Measurements from ENCODE around the gene TRIP11. TPM values are rescaled to one million over a fixed set of nuclear protein-coding genes. Genes with fewer than 3 reads are reported as not detected.
A peak's percentile ranks its signal among the peaks of the same experiment; 100 is the strongest.

TRIP11 gene
- total RNA-seq = 10 to 100 TPM; 39.0 to 40.8 TPM
- polyA plus RNA-seq (2013, experiment 1 of 2) = 16.8 TPM
- 20.9 TPM for polyA plus RNA-seq (2013, experiment 2 of 2)
- long read RNA-seq, experiment 1, full-length matches to known transcripts = 2 of 7 reads
- long read RNA-seq, experiment 1, partial matches to known transcripts = 3 of 7 reads
- long read RNA-seq, experiment 1, other reads (novel, unspliced or antisense) = 2 of 7 reads
- long read RNA-seq, experiment 2, full-length matches to known transcripts = 2 of 17 reads
- long read RNA-seq, experiment 2, partial matches to known transcripts = 8 of 17 reads
- long read RNA-seq, experiment 2, other reads (novel, unspliced or antisense) = 7 of 17 reads
- long read RNA-seq, experiment 3, full-length matches to known transcripts = 2 of 153 reads
- long read RNA-seq, experiment 3, partial matches to known transcripts = 138 of 153 reads
- long read RNA-seq, experiment 3, other reads (novel, unspliced or antisense) = 13 of 153 reads
- long read RNA-seq, experiment 4, partial matches to known transcripts = 4 of 9 reads
- long read RNA-seq, experiment 4, other reads (novel, unspliced or antisense) = 3 of 9 reads

GRCh38 chr14:92039719-92040430 lies at the start of gene TRIP11:
TSS of gene TRIP11 (minus strand) at chr14:92040059. CDS start at chr14:92039685, 374 bp downstream.
- H3K4me1 ChIP-seq (ENCODE audit: control insufficient read depth, insufficient read depth, low read length) = no peaks in the 10 kb centered on the region
- H3K9me3 ChIP-seq (ENCODE audit: control insufficient read depth, low read length) = no peaks in the 10 kb centered on the region
- Mint-ChIP-seq H3K4me3 (peak within 1 kb of the TSS; percentile 97), H3K4me1 (peaks cover 24% of the 10 kb centered on the region), H3K36me3 (ENCODE audit: low read depth) (peaks cover 9% of the 10 kb centered on the region), H3K9me3 (no peaks in the 10 kb centered on the region), H3K27ac (peak within 1 kb of the TSS; percentile 100), H3K27me3 (ENCODE audit: insufficient read depth) (no peaks in the 10 kb centered on the region)
- TF ChIP-seq CTCF (conservative IDR thresholded peaks at IDR 0.05) = no peak
- peaks cover 5% of the 10 kb centered on the region for H3K36me3 ChIP-seq (ENCODE audit: control insufficient read depth, insufficient read depth, low read length)
- H3K27ac ChIP-seq (ENCODE audit: low read depth, low read length) = peak within 1 kb of the TSS; percentile 98
- H3K9ac ChIP-seq (ENCODE audit: extremely low read depth, low read length, poor library complexity, severe bottlenecking) = peak within 1 kb of the TSS; percentile 100
- 0% methylated on average over 35 to 57 of the region's 57 CpGs for WGBS, 2 experiments (ENCODE audit: insufficient coverage in 1 of 2, insufficient read length in 1 of 2)
- peak within 1 kb of the TSS; percentile 97 for H3K4me3 ChIP-seq (ENCODE audit: low read length)
- H3K27me3 ChIP-seq (ENCODE audit: control insufficient read depth, insufficient read depth, low read length, poor library complexity, severe bottlenecking) = no peaks in the 10 kb centered on the region
- peak; percentile 98 for DNase-seq

- TF ChIP-seq CTCF (conservative IDR thresholded peaks at IDR 0.05) = no peak
- Mint-ChIP-seq H3K27ac (no peak overlapping the region), H3K27me3 (ENCODE audit: insufficient read depth) (no peaks in the 10 kb centered on the region), H3K4me1 (no peaks in the 10 kb centered on the region), H3K36me3 (ENCODE audit: low read depth) (peaks cover 51% of the 10 kb centered on the region), H3K4me3 (no peak overlapping the region), H3K9me3 (no peaks in the 10 kb centered on the region)
- no peak overlapping the region for H3K9ac ChIP-seq (ENCODE audit: extremely low read depth, low read length, poor library complexity, severe bottlenecking)
- no peaks in the 10 kb centered on the region for H3K27me3 ChIP-seq (ENCODE audit: control insufficient read depth, insufficient read depth, low read length, poor library complexity, severe bottlenecking)
- peaks cover 52% of the 10 kb centered on the region for H3K36me3 ChIP-seq (ENCODE audit: control insufficient read depth, insufficient read depth, low read length)
- H3K9me3 ChIP-seq (ENCODE audit: control insufficient read depth, low read length) = no peaks in the 10 kb centered on the region
- H3K27ac ChIP-seq (ENCODE audit: low read depth, low read length) = no peak overlapping the region
- no peak overlapping the region for H3K4me3 ChIP-seq (ENCODE audit: low read length)
- DNase-seq = no peak
- H3K4me1 ChIP-seq (ENCODE audit: control insufficient read depth, insufficient read depth, low read length) = no peaks in the 10 kb centered on the region
- WGBS, 2 experiments (ENCODE audit: insufficient coverage in 1 of 2, insufficient read length in 1 of 2) = 98 to 100% methylated on average over 4 to 5 of the region's 5 CpGs
Observed at GRCh38 chr14:92088494-92088893, 48.6 kb upstream of the TRIP11 start.

GRCh38 chr14:92074555-92074954 lies 34.7 kb upstream of the TRIP11 start:
- Mint-ChIP-seq H3K36me3 (ENCODE audit: low read depth) (peaks cover 44% of the 10 kb centered on the region), H3K27me3 (ENCODE audit: insufficient read depth) (no peaks in the 10 kb centered on the region), H3K4me3 (no peak overlapping the region), H3K27ac (no peak overlapping the region), H3K4me1 (no peaks in the 10 kb centered on the region), H3K9me3 (no peaks in the 10 kb centered on the region)
- no peak for TF ChIP-seq CTCF (conservative IDR thresholded peaks at IDR 0.05)
- Histone ChIP-seq H3K9me3 (ENCODE audit: control insufficient read depth, low read length) (no peaks in the 10 kb centered on the region), H3K27ac (ENCODE audit: low read depth, low read length) (no peak overlapping the region), H3K4me1 (ENCODE audit: control insufficient read depth, insufficient read depth, low read length) (no peaks in the 10 kb centered on the region), H3K27me3 (ENCODE audit: control insufficient read depth, insufficient read depth, low read length, poor library complexity, severe bottlenecking) (no peaks in the 10 kb centered on the region), H3K4me3 (ENCODE audit: low read length) (no peak overlapping the region), H3K36me3 (ENCODE audit: control insufficient read depth, insufficient read depth, low read length) (peaks cover 49% of the 10 kb centered on the region), H3K9ac (ENCODE audit: extremely low read depth, low read length, poor library complexity, severe bottlenecking) (no peak overlapping the region)
- no peak for DNase-seq

Measured in endodermal cell (in vitro differentiated cells).